IMR-90 (cell line): ENCODE data around the gene EPHB1.

Experiments
- BHLHE40 ChIP-seq: fragments of 150-350 bp; IDR thresholded peaks from 2 replicates; pipeline ENCODE4 v1.6.1; 2016; ENCODE audit warnings: mild to moderate bottlenecking, low read depth, low read length
- CEBPB ChIP-seq: IDR thresholded peaks from 2 replicates; pipeline ENCODE4 v1.6.1; 2012; ENCODE audit warnings: low read depth, low read length, improper control_type of control experiment
- CHD1 ChIP-seq: IDR thresholded peaks from 2 replicates; pipeline ENCODE4 v1.6.1; 2012; ENCODE audit warnings: low read depth, low read length, improper control_type of control experiment
- FOS ChIP-seq: fragments of 150-350 bp; IDR thresholded peaks from 2 replicates; pipeline ENCODE4 v1.6.1; 2016; ENCODE audit warnings: low read depth, low read length
- MAFK ChIP-seq: IDR thresholded peaks from 2 replicates; pipeline ENCODE4 v1.6.1; 2012; ENCODE audit warnings: low read depth, low read length, improper control_type of control experiment
- MXI1 ChIP-seq: IDR thresholded peaks from 2 replicates; pipeline ENCODE4 v1.6.1; 2012; ENCODE audit warnings: low read depth, mild to moderate bottlenecking, low read length, moderate library complexity, borderline replicate concordance
- POLR2A ChIP-seq: IDR thresholded peaks from 2 replicates; pipeline ENCODE4 v1.6.1; 2012; ENCODE audit warnings: mild to moderate bottlenecking, low read depth, low read length
- RAD21 ChIP-seq: IDR thresholded peaks from 2 replicates; pipeline ENCODE4 v1.6.1; 2012; ENCODE audit warnings: low read length, improper control_type of control experiment
- RFX5 ChIP-seq: IDR thresholded peaks from 2 replicates; pipeline ENCODE4 v1.8.0; 2012; ENCODE audit warnings: low read depth, mild to moderate bottlenecking, low read length, moderate library complexity
- SMC3 ChIP-seq: fragments of 150-350 bp; IDR thresholded peaks from 2 replicates; pipeline ENCODE4 v1.6.1; 2016; ENCODE audit warnings: low read depth, mild to moderate bottlenecking, antibody characterized with exemption, low read length, moderate library complexity
- TF ChIP-seq, protein P1 (sequence below): conservative IDR thresholded peaks from 2 replicates; pipeline ENCODE4 v1.5.1; 2012; ENCODE audit warnings: mild to moderate bottlenecking, low read depth, low read length, improper control_type of control experiment
- TF ChIP-seq, protein P2 (sequence below): fragments of 150-350 bp; IDR thresholded peaks from 2 replicates; pipeline ENCODE4 v1.6.1; 2016; ENCODE audit warnings: low read depth, mild to moderate bottlenecking, low read length, moderate library complexity, borderline replicate concordance

GRCh38 chr3:134749802-134750553, 45.1 kb upstream of the EPHB1 start:
- TF ChIP-seq, protein P1, sequence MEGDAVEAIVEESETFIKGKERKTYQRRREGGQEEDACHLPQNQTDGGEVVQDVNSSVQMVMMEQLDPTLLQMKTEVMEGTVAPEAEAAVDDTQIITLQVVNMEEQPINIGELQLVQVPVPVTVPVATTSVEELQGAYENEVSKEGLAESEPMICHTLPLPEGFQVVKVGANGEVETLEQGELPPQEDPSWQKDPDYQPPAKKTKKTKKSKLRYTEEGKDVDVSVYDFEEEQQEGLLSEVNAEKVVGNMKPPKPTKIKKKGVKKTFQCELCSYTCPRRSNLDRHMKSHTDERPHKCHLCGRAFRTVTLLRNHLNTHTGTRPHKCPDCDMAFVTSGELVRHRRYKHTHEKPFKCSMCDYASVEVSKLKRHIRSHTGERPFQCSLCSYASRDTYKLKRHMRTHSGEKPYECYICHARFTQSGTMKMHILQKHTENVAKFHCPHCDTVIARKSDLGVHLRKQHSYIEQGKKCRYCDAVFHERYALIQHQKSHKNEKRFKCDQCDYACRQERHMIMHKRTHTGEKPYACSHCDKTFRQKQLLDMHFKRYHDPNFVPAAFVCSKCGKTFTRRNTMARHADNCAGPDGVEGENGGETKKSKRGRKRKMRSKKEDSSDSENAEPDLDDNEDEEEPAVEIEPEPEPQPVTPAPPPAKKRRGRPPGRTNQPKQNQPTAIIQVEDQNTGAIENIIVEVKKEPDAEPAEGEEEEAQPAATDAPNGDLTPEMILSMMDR, result no peak
- no peak for TF ChIP-seq RFX5
- TF ChIP-seq MXI1, result no peak
- no peak for TF ChIP-seq CEBPB
- TF ChIP-seq POLR2A, result no peak
- TF ChIP-seq RAD21, result no peak
- TF ChIP-seq BHLHE40, result no peak
- no peak for TF ChIP-seq CHD1
- TF ChIP-seq SMC3, result no peak
- no peak for TF ChIP-seq MAFK
- TF ChIP-seq, protein P2, sequence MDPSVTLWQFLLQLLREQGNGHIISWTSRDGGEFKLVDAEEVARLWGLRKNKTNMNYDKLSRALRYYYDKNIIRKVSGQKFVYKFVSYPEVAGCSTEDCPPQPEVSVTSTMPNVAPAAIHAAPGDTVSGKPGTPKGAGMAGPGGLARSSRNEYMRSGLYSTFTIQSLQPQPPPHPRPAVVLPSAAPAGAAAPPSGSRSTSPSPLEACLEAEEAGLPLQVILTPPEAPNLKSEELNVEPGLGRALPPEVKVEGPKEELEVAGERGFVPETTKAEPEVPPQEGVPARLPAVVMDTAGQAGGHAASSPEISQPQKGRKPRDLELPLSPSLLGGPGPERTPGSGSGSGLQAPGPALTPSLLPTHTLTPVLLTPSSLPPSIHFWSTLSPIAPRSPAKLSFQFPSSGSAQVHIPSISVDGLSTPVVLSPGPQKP, result no peak
- TF ChIP-seq FOS, result no peak
